ENCODE data around the gene DDX54. TPM values are rescaled to one million over a fixed set of nuclear protein-coding genes. Genes with fewer than 3 reads are reported as not detected.

The DDX54 gene
- total RNA-seq, 1 donor from 2014 or later: 46.6 TPM

DNA sequence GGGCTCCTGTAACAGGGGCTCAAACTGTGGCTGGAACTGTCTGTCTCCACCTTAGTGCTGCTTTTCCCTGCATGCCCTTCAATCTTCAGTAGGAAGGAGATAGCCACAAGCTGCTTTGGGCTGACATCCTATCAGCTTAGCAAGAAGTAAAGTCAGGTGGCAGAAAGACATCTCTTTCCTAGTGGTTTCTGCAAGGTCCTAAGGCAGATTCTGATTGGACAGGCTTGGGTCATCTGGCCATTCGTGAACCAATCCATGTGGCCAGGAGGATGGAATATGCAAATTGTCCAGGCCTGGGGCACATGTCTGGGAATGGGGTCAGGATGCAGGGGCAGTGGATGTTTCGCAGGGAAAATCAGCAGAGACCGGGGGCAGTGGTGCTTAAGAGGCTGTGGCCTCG, 5.5 kb upstream of the DDX54 start:
- no peak for ATAC-seq

DNA sequence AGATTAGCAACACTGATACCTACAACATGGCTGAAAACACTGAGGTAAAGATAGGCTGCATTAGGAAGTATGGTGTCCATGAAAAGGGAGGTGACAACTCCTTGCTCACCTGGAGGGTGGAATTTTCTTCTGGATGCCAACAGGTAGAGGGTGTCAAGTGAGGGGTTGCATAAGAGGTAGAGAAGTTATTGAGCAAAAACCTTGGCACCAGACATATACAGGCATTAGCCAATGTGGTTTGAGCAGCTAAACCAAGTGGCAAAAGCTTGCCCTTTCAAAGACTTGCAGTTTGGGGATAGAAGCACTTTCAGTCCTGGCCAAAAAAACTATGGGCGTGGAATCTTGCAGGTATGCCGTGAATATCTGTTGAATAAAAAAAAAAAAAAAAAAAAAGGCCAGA, 4.1 kb upstream of the DDX54 start:
- ATAC-seq: peak; percentile 7

DNA sequence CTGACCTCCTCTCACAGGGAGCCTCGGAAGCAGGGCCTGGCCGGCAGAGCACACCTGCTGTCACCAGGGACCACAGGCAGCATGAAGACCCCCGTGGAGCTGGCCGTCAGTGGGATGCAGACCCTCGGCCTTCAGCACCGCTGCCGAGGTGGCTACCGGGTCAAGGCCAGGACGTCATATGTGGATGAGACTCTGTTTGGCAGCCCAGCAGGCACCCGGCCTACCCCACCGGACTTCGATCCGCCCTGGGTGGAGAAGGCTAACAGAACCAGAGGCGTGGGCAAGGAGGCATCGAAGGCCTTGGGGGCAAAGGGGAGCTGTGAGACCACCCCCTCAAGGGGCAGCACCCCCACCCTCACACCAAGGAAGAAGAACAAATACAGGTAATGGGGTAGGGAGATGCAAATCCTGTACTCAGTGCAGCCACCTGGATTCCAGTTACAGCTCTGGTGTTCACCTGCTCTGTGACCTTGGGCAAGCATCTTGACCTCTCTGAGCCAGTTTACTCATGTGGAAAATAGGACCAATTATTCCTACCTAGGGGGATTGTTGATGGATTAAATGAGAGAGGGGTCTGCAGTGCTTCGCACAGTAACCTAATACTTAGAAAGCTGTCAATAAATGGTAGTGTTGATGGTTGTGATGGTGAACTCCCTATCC, 1.5 kb upstream of the DDX54 start:
- ATAC-seq: no peak

DNA sequence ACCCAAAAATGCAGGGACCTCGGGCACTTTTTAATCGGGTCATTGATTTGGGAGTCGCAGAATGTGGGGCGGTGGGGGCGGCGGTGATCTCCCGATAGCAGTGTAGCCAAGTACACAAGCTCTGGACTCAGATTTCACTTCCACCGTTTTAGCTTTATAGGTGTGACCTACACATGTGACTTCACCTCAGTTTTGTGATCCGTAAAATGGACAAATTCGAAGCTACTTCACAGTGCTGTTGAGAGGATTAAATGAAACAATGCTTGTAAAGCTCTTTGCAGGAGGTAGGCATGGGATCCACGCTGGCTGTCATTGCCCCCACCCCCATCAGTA, 721 bp upstream of the DDX54 start:
- ATAC-seq: no peak

- ATAC-seq: peak; percentile 85
Observed at GRCh38 chr12:113184900-113185179, 438 bp downstream of the DDX54 start.

GRCh38 chr12:113184098-113184899, 979 bp downstream of the DDX54 start:
- ATAC-seq: peak; percentile 26

DNA sequence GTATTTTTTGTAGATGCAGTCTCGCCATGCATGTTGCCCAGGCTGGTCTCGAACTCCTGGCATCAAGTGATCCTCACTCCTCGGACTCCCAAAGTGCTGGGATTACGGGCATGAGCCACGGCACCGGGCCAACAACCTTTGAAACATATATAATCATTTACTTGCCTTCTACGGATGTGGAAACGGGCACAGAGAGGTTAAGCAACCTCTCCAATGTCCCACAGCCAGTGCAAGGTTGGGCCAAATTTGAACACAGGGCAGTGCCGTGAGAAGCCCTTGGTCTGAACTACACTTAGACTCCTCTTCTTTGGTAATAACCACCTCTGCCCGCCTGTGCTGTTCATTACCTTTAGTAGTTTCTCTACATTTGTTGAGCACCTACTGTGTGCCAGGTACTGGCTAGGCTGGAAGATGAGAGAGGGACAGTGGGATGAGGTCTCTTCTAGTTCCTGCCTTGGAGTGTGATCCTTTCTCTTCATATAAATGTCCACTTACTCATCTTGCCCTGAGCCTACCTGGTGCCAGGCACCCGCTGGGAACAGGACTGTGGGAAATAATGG, 2.2 kb downstream of the DDX54 start:
- ATAC-seq: no peak

DNA sequence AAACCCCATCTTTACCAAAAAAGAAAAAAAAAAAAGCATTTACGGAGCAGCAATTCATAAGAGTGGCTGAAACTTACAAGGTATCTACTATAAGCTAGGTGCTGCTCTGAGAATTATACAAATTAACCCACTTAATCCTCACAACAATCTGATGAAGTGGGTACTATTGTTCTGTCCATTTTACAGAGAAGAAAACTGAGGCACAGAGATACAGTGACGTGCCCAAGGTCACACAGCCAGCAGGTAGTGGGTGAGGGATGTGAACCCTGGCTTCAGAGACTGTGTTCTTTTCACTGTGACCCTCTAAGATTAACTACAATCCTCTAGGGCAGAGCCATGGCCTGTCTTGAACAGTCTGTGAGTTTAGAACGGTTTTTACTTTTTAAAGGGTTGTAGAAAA, 3.3 kb downstream of the DDX54 start:
- no peak for ATAC-seq

- no peak for ATAC-seq
Observed at GRCh38 chr12:113180333-113180732, 4.9 kb downstream of the DDX54 start.

GRCh38 chr12:113179023-113179422, 6.3 kb downstream of the DDX54 start:
- ATAC-seq: no peak

DNA sequence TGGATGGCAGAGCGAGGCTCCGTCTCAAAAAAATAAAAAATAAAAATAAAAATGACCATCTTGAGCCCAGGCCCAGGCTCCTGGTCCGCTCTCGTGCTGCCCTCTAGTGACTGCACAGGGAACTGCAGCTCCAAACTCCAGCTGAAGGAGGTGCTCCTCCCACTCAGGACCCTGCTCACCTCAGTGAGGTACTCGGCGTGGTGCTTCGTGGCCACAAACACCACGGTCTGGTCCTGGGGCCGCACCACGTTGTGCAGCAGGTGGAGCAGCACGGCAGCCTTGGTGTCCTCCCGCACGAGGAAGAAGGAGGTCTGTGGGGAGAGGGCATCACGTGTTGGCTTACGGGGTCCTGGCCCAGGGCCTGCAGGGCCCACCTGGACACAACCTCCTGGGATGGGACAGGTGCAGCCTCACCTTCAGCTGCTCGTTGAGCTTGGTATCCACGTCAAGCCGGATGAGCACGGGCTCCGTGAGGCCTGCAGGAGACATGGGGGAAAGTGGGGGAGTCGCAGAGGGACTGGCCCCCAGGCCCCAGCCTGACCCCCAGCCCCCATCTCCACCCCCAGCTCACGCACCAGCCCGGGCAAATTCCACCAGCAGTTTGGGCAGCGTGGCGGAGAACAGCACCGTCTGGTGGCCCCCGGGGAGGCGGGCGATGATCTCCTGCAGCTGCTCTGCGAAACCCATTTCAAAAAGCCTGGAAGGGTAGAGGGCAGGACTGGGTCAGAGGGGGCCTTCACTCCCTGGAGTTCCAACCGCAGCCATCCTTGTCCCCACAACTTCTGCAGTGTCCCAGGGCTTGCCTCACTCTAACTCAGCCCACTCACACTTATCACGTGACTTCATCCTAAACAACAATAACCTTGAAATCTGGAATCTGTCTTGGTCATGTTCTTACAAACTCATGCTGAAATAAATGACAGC, 10.6 kb downstream of the DDX54 start:
- ATAC-seq: peak; percentile 87

GRCh38 chr12:113173081-113173698, 12.1 kb downstream of the DDX54 start:
- ATAC-seq: no peak

- ATAC-seq: no peak
Observed at GRCh38 chr12:113172185-113172584, 13.1 kb downstream of the DDX54 start.

- no peak for ATAC-seq
Observed at GRCh38 chr12:113171543-113171942, 13.7 kb downstream of the DDX54 start.

DNA sequence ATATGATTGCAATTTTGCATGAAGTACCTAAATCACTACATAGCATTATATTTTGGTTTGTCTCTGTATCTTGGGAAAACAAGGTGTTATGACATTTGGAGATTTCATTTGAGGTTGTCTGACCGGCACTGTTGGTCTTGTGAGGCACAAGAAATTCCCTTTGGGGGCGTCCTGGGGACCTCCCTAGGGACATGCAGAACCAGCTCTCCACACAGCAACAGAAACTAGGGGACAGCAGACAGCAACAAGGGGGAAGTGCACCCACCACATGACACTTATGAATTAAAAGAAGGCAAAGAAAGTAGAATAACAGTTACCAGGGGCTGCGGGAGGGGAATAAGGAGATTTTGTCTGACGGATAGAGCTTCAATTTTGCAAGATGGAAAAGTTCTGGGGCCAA, 14.4 kb downstream of the DDX54 start:
- ATAC-seq: no peak

DNA sequence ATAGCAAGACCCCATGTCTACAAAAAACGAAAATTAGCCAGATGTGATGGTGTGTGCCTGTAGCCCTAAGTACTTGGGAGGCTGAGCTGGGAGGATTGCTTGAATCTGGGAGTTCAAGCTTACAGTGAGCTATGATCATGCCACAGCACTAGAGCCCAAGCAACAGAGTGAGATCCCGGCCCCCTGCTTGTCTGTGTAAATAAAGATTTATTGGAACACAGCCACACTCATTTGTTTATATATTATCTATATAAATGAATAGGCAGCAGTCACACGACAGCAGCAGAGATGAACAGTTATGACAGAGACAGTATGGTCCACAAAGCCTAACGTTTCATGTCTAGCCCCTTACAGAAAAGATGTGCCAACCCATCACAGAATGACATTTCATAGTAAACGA, 14.8 kb downstream of the DDX54 start:
- no peak for ATAC-seq

DNA sequence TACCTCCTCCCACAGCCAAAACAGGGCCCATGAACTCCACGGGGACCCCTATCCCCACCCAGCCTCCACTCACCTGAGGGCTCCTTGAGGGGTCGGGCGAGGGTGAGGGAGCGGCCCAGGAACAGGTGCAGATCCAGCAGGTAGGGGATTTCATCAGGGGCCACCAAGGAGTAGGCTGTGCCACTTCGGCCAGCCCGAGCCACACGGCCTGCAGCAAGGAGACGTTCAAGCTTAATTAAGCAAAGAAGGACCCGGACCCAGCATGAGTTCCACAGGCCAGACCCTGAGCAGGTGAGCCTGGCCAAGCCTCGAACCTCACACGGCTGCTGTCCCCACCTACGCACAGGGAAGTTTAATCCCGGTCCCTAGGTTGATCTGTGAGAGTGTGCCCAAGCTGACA, 15.6 kb downstream of the DDX54 start:
- ATAC-seq: no peak

DNA sequence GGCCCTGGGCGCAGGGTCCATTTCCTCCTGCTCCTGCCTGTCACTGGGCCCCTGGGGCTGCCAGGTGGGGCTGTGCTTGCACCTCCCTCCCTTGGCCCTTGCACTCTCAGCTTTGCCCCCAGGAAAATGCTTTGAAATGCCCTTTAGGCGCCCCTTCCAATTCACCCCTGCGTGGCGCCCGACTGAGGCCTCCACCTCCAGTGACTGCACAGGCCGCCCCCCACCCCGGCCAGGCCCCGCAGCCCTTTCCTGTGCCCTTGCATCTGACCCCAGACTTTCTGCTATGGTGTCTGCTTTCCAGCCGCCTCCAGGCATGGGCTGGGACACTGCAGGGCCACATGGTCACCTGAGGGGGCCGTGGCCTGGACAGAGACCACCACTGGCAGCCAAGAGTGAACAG, 17.4 kb downstream of the DDX54 start:
- no peak for ATAC-seq

DNA sequence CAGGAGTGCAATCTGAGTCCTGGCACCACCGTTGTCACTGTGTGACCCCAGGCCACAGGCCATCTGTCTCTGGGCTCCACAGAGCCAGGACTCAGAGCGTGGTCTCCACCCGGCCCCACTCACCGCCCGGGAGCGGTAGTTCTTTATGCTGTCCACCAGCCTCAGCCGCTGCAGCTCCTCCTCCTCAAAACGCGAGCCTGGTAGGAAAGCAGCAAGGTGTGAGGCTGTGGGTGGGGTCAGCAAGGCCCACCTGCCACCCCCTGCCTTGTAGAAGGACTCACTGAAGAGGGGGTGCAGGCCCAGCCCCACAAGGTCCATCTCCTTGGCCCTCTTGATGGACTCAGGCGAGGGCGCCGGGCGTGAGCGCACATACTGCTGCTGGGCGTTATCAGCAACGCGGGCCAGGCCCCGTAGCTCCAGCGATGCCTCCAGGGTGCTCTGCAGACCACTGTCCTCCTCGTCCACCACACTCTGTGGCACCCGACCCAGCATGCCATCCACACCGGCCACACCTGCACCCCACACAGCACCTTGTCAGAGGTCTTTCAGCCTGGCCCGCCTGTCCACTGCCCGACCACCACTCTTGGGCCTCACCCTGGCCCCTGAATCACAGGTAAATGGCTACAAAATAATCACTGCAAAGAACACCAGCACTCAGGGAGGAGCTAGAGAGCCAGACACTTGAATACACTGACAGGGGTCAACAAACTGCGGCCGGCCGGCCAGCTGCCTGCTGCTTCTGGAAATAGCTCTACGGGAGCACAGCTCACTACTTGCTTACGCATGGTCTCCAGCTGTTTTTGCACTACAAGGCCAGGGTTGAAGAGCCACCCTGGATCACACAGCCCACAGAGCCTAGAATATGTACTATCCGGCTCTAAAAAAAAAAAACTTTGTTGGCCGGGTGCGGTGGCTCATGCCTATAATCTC, 19.5 kb downstream of the DDX54 start:
- no peak for ATAC-seq

DNA sequence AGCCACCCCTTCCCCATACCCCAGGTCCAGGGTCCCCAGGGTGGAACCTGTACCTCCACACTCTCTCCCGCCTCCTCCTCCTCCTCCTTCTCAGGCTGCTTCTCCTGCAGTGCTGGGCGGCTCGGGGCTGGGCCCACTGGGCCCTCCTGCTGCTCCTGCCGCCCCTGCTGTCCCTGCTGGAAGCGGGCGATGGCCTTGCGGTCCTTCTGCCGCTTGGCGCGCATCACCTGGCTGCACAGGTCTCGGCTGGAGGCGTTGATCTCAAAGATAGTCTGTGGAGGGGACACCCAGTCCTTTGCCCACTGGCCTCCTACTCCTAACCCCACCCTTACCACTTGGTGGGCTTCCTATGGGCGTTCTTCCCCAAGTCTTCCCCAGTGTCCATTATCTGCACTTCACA, 21.3 kb downstream of the DDX54 start:
- ATAC-seq: no peak

- no peak for ATAC-seq
Observed at GRCh38 chr12:113163030-113163360, 22.3 kb downstream of the DDX54 start.

Measured in esophagus mucosa (tissue), 1 donor.